ENCODE results near the gene F13A1.

GRCh38 chr6:6305575-6305974 lies 14.9 kb downstream of the F13A1 start:
- TF ChIP-seq POLR2A (IDR thresholded peaks at IDR 0.05; ENCODE audit: low read depth, low read length) (no peak), TAF1 (IDR thresholded peaks at IDR 0.05; ENCODE audit: low read depth, low read length) (no peak), SPI1 (IDR thresholded peaks at IDR 0.05; ENCODE audit: low read depth, low read length) (no peak), POLR2AphosphoS5 (IDR thresholded peaks at IDR 0.05; ENCODE audit: low read depth, low read length) (no peak), POU2F2 (IDR thresholded peaks at IDR 0.05; ENCODE audit: low read depth, low read length) (no peak)
